SK-N-DZ (cell line): Measurements from ENCODE around the gene PKP3.

ENCODE experiments used
- DNase-seq: peaks from one replicate; pipeline ENCODE4 v3.0.0-alpha.2; 2015; ENCODE audit warnings: low spot score
- small RNA-seq, 2 experiments: library from RNA; depleted of rRNA; stranded (forward); fragments of <200 nt; gene quantifications; one replicate each; pipeline ENCODE3, GENCODE V24; 2014

PKP3 gene

GRCh38 chr11:444396-445144 is 50.6 kb downstream of the PKP3 start:
- no peak for DNase-seq

- no peak for DNase-seq
Measured at GRCh38 chr11:445765-446588, 52.0 kb downstream of the PKP3 start.

- peak; percentile 45 for DNase-seq
Measured at GRCh38 chr11:446891-447290, 52.9 kb downstream of the PKP3 start.

- peak; percentile 90 for DNase-seq
Measured at GRCh38 chr11:447923-448731, 54.1 kb downstream of the PKP3 start.

- peak; percentile 96 for DNase-seq
Measured at GRCh38 chr11:449889-450808, 56.1 kb downstream of the PKP3 start, which contains the start of gene PTDSS2. TSS of gene PTDSS2 (plus strand) at chr11:450279. CDS start at chr11:450456, 177 bp downstream.

GRCh38 chr11:450809-451451 is 56.9 kb downstream of the PKP3 start:
- DNase-seq = peak; percentile 66

- DNase-seq = no peak
Measured at GRCh38 chr11:451738-452137, 57.7 kb downstream of the PKP3 start.

GRCh38 chr11:452203-452744 is 58.3 kb downstream of the PKP3 start:
- DNase-seq = no peak

GRCh38 chr11:452916-453527 is 59.0 kb downstream of the PKP3 start:
- no peak for DNase-seq

- no peak for DNase-seq
Measured at GRCh38 chr11:453564-453963, 59.6 kb downstream of the PKP3 start.

GRCh38 chr11:454043-454442 is 60.0 kb downstream of the PKP3 start:
- DNase-seq = no peak

Small RNA genes within 50 kb of the gene (small RNA-seq; reads per million reads assigned to genes)
- gene RN7SL838P = 0 to 0.18 reads per million in 2 experiments
